ENCODE measurements around the gene ADCY3.

- no peak for TF ChIP-seq CTCF (conservative IDR thresholded peaks at IDR 0.05)
- TF ChIP-seq ZFX (IDR thresholded peaks at IDR 0.05), result no peak
Measured at GRCh38 chr2:24821433-24821891, 98.6 kb downstream of the ADCY3 start.

Measured in C4-2B (cell line).